ENCODE measurements around the gene SLC1A2. TPM values are rescaled to one million over a fixed set of nuclear protein-coding genes. Genes with fewer than 3 reads are reported as not detected.

Gene SLC1A2
- total and polyA plus RNA-seq, 7 experiments from 2014 or later, result 0.13 to 0.69 (median 0.24) TPM; not detected in 4

DNA sequence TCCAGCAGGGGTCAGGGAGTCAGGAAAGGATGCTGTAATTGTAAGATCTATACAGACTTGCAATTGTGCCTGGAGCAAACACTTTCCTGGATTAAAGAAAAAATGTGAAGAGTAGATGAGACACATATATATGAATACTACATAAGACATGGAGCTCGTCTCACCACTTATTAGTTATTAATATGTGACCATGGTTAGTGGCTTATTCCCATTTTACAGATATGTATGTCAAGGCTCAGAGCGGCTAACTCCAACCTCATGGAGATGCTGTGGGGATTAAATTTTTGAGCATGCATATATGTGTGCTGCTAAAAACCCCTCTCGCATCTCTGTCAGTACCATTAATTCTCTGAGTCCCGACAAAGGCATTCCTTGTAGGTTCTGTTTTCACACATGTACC, 125.7 kb downstream of the SLC1A2 start:
- peaks cover 0 to 9% of the 10 kb centered on the region in 2 donors for H3K4me1 ChIP-seq (ENCODE audit: control insufficient read depth in 2 of 2, insufficient read depth in 2 of 2, low read length in 2 of 2)
- CTCF ChIA-PET, result interaction anchor here (0.8 kb wide), 1 partner anchor 1013 kb away, joined by 5 read pairs; no protein-coding TSS in a partner anchor
- H3K27ac Mint-ChIP-seq, result no peak overlapping the region
- H3K27me3 ChIP-seq (ENCODE audit: control insufficient read depth in 2 of 2, insufficient read depth in 2 of 2, low read length in 2 of 2), result no peaks in the 10 kb centered on the region
- H3K4me1 Mint-ChIP-seq, result peaks cover 10 to 31% (median 20%) of the 10 kb centered on the region in 7 donors
- H3K4me3 ChIP-seq (ENCODE audit: low read length), result no peak overlapping the region
- no peak overlapping the region for H3K27ac ChIP-seq (ENCODE audit: low read depth, low read length)
- H3K27me3 Mint-ChIP-seq, result peaks cover 0 to 18% (median 0%) of the 10 kb centered on the region in 5 donors
- H3K4me3 Mint-ChIP-seq, result no peak overlapping the region
- H3K36me3 ChIP-seq (ENCODE audit: control insufficient read depth in 2 of 3, insufficient read depth in 3 of 3, low read length in 3 of 3), result no peaks in the 10 kb centered on the region
- POLR2A ChIA-PET, result interaction anchor here (1.1 kb wide), 1 partner anchor 22 kb away, joined by 3 read pairs; no protein-coding TSS in a partner anchor
- peaks cover 0 to 3% (median 0%) of the 10 kb centered on the region in 5 donors for H3K36me3 Mint-ChIP-seq
- no peaks in the 10 kb centered on the region for H3K9me3 ChIP-seq (ENCODE audit: control insufficient read depth in 2 of 3, low read length in 3 of 3)
- H3K9me3 Mint-ChIP-seq, result no peaks in the 10 kb centered on the region
- ATAC-seq, result no peak
- DNase-seq, result no peak
- intact Hi-C loops (cut with micrococcal nuclease), result no loop called here

GRCh38 chr11:35293035-35293434, 126.3 kb downstream of the SLC1A2 start:
- Histone ChIP-seq H3K4me1 (ENCODE audit: control insufficient read depth in 2 of 2, insufficient read depth in 2 of 2, low read length in 2 of 2) (peaks cover 0 to 9% of the 10 kb centered on the region in 2 donors), H3K27me3 (ENCODE audit: control insufficient read depth in 2 of 2, insufficient read depth in 2 of 2, low read length in 2 of 2) (no peaks in the 10 kb centered on the region), H3K27ac (ENCODE audit: low read depth, low read length) (no peak overlapping the region), H3K4me3 (ENCODE audit: low read length) (no peak overlapping the region), H3K36me3 (ENCODE audit: control insufficient read depth in 2 of 3, insufficient read depth in 3 of 3, low read length in 3 of 3) (no peaks in the 10 kb centered on the region), H3K9me3 (ENCODE audit: control insufficient read depth in 2 of 3, low read length in 3 of 3) (no peaks in the 10 kb centered on the region)
- POLR2A ChIA-PET, result interaction anchor here (0.6 to 1.1 kb wide), 2 partner anchors 21 to 55 kb away, joined by 3 to 6 read pairs; no protein-coding TSS in a partner anchor
- Mint-ChIP-seq H3K27me3 (peaks cover 0 to 18% (median 0%) of the 10 kb centered on the region in 5 donors), H3K4me3 (peak overlapping the region in 1 of 10 donors; percentile 31), H3K27ac (peak overlapping the region in 3 of 9 donors; percentile 7 to 78 (median 14)), H3K36me3 (peaks cover 0 to 3% (median 0%) of the 10 kb centered on the region in 5 donors), H3K9me3 (no peaks in the 10 kb centered on the region), H3K4me1 (peaks cover 10 to 31% (median 20%) of the 10 kb centered on the region in 7 donors)
- intact Hi-C loops (cut with micrococcal nuclease), result no loop called here
- DNase-seq (no peak), ATAC-seq (no peak)
- CTCF ChIA-PET, result interaction anchor here (0.8 kb wide), 1 partner anchor 1012 kb away, joined by 5 read pairs; no protein-coding TSS in a partner anchor

- intact Hi-C loops (cut with micrococcal nuclease), result no loop called here
- DNase-seq, result peak in 1 of 9 donors; percentile 4
- CTCF ChIA-PET, result interaction anchor here (1.0 kb wide), 1 partner anchor 16 kb away, joined by 3 read pairs; no protein-coding TSS in a partner anchor
Measured at GRCh38 chr11:35292279-35292678, 127.1 kb downstream of the SLC1A2 start.

DNA sequence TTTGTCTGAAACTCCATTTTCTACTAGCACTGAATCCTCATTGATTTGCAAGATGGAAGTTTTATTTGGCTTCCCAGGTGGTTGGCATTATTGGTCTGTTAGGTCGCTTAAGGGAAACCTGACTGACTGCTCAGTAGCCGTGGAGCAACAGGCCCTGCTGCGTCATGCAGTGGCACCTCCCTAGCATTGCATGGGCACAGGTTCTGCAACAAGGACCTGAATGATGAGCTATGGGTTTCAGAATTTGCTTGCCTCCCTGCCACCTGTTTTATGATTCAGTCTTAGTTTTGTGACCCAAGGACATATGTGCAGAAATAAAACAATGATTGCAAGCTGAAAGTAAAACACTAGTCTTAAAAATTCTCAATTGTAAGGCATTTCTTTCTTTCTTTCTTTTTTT, 128.5 kb downstream of the SLC1A2 start:
- ChIA-PET CTCF (no interaction called here), POLR2A (no interaction called here)
- Mint-ChIP-seq H3K27ac (no peak overlapping the region), H3K36me3 (peaks cover 0 to 6% (median 0%) of the 10 kb centered on the region in 5 donors), H3K9me3 (peaks cover 0 to 5% (median 0%) of the 10 kb centered on the region in 11 donors), H3K4me3 (no peak overlapping the region), H3K4me1 (peaks cover 5 to 31% (median 14%) of the 10 kb centered on the region in 7 donors), H3K27me3 (peaks cover 0 to 7% (median 0%) of the 10 kb centered on the region in 5 donors)
- Histone ChIP-seq H3K4me1 (ENCODE audit: control insufficient read depth in 2 of 2, insufficient read depth in 2 of 2, low read length in 2 of 2) (peaks cover 0 to 9% of the 10 kb centered on the region in 2 donors), H3K27me3 (ENCODE audit: control insufficient read depth in 2 of 2, insufficient read depth in 2 of 2, low read length in 2 of 2) (no peaks in the 10 kb centered on the region), H3K36me3 (ENCODE audit: control insufficient read depth in 2 of 3, insufficient read depth in 3 of 3, low read length in 3 of 3) (no peaks in the 10 kb centered on the region), H3K9me3 (ENCODE audit: control insufficient read depth in 2 of 3, low read length in 3 of 3) (no peaks in the 10 kb centered on the region), H3K27ac (ENCODE audit: low read depth, low read length) (no peak overlapping the region), H3K4me3 (ENCODE audit: low read length) (no peak overlapping the region)
- ATAC-seq (no peak), DNase-seq (no peak)
- intact Hi-C loops (cut with micrococcal nuclease), result no loop called here

More at GRCh38 chr11:35292279-35292678, 127.1 kb downstream of the SLC1A2 start:
- H3K9me3 ChIP-seq (ENCODE audit: control insufficient read depth in 2 of 3, low read length in 3 of 3), result no peaks in the 10 kb centered on the region
- H3K4me3 ChIP-seq (ENCODE audit: low read length), result no peak overlapping the region
- Mint-ChIP-seq H3K4me3 (no peak overlapping the region), H3K4me1 (peaks cover 9 to 31% (median 16%) of the 10 kb centered on the region in 7 donors), H3K27ac (no peak overlapping the region), H3K9me3 (no peaks in the 10 kb centered on the region), H3K36me3 (peaks cover 0 to 3% (median 0%) of the 10 kb centered on the region in 5 donors), H3K27me3 (peaks cover 0 to 13% (median 0%) of the 10 kb centered on the region in 5 donors)
- no peak overlapping the region for H3K27ac ChIP-seq (ENCODE audit: low read depth, low read length)
- ATAC-seq, result no peak
- H3K36me3 ChIP-seq (ENCODE audit: control insufficient read depth in 2 of 3, insufficient read depth in 3 of 3, low read length in 3 of 3), result no peaks in the 10 kb centered on the region
- POLR2A ChIA-PET, result no interaction called here
- H3K4me1 ChIP-seq (ENCODE audit: control insufficient read depth in 2 of 2, insufficient read depth in 2 of 2, low read length in 2 of 2), result peaks cover 0 to 9% of the 10 kb centered on the region in 2 donors
- no peaks in the 10 kb centered on the region for H3K27me3 ChIP-seq (ENCODE audit: control insufficient read depth in 2 of 2, insufficient read depth in 2 of 2, low read length in 2 of 2)

DNA sequence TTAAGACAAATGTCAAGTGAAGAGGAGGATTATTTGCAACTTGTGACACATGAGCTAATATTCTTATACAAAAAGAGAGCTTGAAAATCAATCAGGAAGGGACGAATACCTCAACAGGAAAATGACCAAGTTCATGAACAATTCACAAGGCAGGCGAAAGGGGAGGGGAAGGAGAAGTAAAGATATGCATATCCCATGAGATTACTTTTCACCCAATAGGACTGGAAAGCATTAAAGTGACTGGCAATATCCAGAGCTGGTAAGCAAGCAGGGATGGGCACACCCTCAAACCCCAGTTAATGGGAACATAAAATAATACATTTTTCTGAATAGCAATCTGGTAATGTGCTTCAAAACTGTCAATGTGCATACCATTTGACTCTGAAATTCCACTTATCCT, 129.5 kb downstream of the SLC1A2 start:
- Histone ChIP-seq H3K4me1 (ENCODE audit: control insufficient read depth in 2 of 2, insufficient read depth in 2 of 2, low read length in 2 of 2) (peaks cover 0 to 9% of the 10 kb centered on the region in 2 donors), H3K4me3 (ENCODE audit: low read length) (no peak overlapping the region), H3K27me3 (ENCODE audit: control insufficient read depth in 2 of 2, insufficient read depth in 2 of 2, low read length in 2 of 2) (no peaks in the 10 kb centered on the region), H3K27ac (ENCODE audit: low read depth, low read length) (no peak overlapping the region), H3K36me3 (ENCODE audit: control insufficient read depth in 2 of 3, insufficient read depth in 3 of 3, low read length in 3 of 3) (no peaks in the 10 kb centered on the region), H3K9me3 (ENCODE audit: control insufficient read depth in 2 of 3, low read length in 3 of 3) (no peaks in the 10 kb centered on the region)
- no peak for ATAC-seq
- DNase-seq, result no peak
- Mint-ChIP-seq H3K27ac (peak overlapping the region in 1 of 9 donors; percentile 48), H3K9me3 (peaks cover 0 to 5% (median 0%) of the 10 kb centered on the region in 11 donors), H3K4me3 (no peak overlapping the region), H3K27me3 (peaks cover 0 to 7% (median 0%) of the 10 kb centered on the region in 5 donors), H3K4me1 (peaks cover 5 to 31% (median 14%) of the 10 kb centered on the region in 7 donors), H3K36me3 (peaks cover 0 to 11% (median 0%) of the 10 kb centered on the region in 5 donors)
- ChIA-PET CTCF (interaction anchor here (1.6 kb wide), 1 partner anchor 16 kb away, joined by 7 read pairs; no protein-coding TSS in a partner anchor), POLR2A (no interaction called here)
- intact Hi-C loops (cut with micrococcal nuclease), result loop anchor here in 1 of 2 donors (5.0 kb wide), 1 partner anchor 48 kb away; no protein-coding TSS in a partner anchor

DNA sequence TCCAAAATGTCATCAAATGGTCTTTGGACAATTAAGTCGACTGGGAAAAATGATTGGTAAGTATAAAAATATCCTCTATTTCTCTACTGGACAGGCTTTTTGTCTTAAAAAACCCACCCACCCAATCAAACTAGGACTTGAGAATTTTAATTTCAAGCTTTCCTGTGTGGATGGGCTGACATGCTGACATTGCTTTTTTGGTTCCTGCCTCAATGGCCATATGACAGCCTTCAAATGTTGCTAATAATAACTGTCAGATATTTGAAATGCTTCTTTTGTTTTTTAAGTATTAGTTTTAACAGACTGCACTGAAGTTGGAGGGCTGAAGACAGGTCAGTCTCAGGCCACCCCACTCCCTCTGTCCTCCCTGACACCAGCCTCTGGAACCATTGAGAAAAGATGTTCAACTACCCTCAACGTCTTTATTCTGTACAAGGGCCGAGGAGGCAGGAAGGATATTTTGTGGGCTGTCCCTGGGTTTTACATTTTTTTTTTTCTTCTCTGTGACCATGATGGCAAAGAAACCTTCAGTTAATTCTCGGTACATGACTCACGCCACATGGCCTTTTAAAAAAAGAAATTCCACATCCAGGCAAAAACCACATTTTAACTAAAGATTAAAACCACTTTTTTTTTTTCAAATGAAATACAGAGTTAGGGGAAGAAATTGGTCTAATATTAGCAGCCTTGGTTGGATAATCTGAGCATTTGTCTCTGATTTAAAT, 130.4 kb downstream of the SLC1A2 start:
- Histone ChIP-seq H3K27me3 (ENCODE audit: control insufficient read depth in 2 of 2, insufficient read depth in 2 of 2, low read length in 2 of 2) (no peaks in the 10 kb centered on the region), H3K4me1 (ENCODE audit: control insufficient read depth in 2 of 2, insufficient read depth in 2 of 2, low read length in 2 of 2) (peaks cover 0 to 9% of the 10 kb centered on the region in 2 donors), H3K9me3 (ENCODE audit: control insufficient read depth in 2 of 3, low read length in 3 of 3) (no peaks in the 10 kb centered on the region), H3K4me3 (ENCODE audit: low read length) (no peak overlapping the region), H3K27ac (ENCODE audit: low read depth, low read length) (no peak overlapping the region), H3K36me3 (ENCODE audit: control insufficient read depth in 2 of 3, insufficient read depth in 3 of 3, low read length in 3 of 3) (no peaks in the 10 kb centered on the region)
- CTCF ChIA-PET, result interaction anchor here (1.6 kb wide), 1 partner anchor 17 kb away, joined by 7 read pairs; no protein-coding TSS in a partner anchor
- no peak for ATAC-seq
- Mint-ChIP-seq H3K27me3 (peaks cover 0 to 3% (median 0%) of the 10 kb centered on the region in 5 donors), H3K27ac (no peak overlapping the region), H3K36me3 (peaks cover 0 to 11% (median 0%) of the 10 kb centered on the region in 5 donors), H3K4me3 (peak overlapping the region in 1 of 10 donors; percentile 30), H3K4me1 (peaks cover 3 to 31% (median 14%) of the 10 kb centered on the region in 7 donors), H3K9me3 (peaks cover 0 to 5% (median 0%) of the 10 kb centered on the region in 11 donors)
- DNase-seq, result no peak
- intact Hi-C loops (cut with micrococcal nuclease), result loop anchor here in 1 of 2 donors (5.0 kb wide), 1 partner anchor 47 kb away; no protein-coding TSS in a partner anchor
- POLR2A ChIA-PET, result no interaction called here
